HG02840 (cell line): ENCODE data around the gene ELP2.
"Not testable (repeated sequence)": the region's sequence is repeated elsewhere in the genome, so short reads cannot be mapped to it uniquely, and the experiment has no call there.

Experiments used
- ATAC-seq: cut with Tn5 transposase; IDR thresholded peaks from one replicate; pipeline ENCODE4 v1.9.1; 2021; ENCODE audit warnings: mild to moderate bottlenecking, moderate library complexity, moderate number of reproducible peaks; ENCODE audit not compliant: unreplicated experiment, low FRiP score

The ELP2 gene

GRCh38 chr18:36155851-36156757 lies 26.4 kb downstream of the ELP2 start:
- ATAC-seq: no peak

- ATAC-seq: no peak
Observed at GRCh38 chr18:36157441-36157840, 27.7 kb downstream of the ELP2 start.

- ATAC-seq: no peak
Observed at GRCh38 chr18:36158266-36158867, 28.7 kb downstream of the ELP2 start.

- ATAC-seq: no peak
Observed at GRCh38 chr18:36160959-36161371, 31.3 kb downstream of the ELP2 start.

- ATAC-seq: no peak
Observed at GRCh38 chr18:36162981-36163380, 33.3 kb downstream of the ELP2 start.

GRCh38 chr18:36167692-36168218 lies 38.1 kb downstream of the ELP2 start:
- no peak for ATAC-seq

- ATAC-seq: not testable (repeated sequence)
Observed at GRCh38 chr18:36168296-36168695, 38.6 kb downstream of the ELP2 start.

GRCh38 chr18:36169938-36170337 lies 40.2 kb downstream of the ELP2 start:
- no peak for ATAC-seq

- no peak for ATAC-seq
Observed at GRCh38 chr18:36175481-36175880, 45.8 kb downstream of the ELP2 start.

GRCh38 chr18:36176177-36176584 lies 46.5 kb downstream of the ELP2 start:
- ATAC-seq: no peak

GRCh38 chr18:36176711-36177110 lies 47.0 kb downstream of the ELP2 start:
- no peak for ATAC-seq

- ATAC-seq: no peak
Observed at GRCh38 chr18:36177913-36178312, 48.2 kb downstream of the ELP2 start.

- no peak for ATAC-seq
Observed at GRCh38 chr18:36179562-36180355, 50.1 kb downstream of the ELP2 start.

GRCh38 chr18:36181441-36181840 lies 51.7 kb downstream of the ELP2 start:
- ATAC-seq: no peak

- ATAC-seq: no peak
Observed at GRCh38 chr18:36181898-36182506, 52.3 kb downstream of the ELP2 start.

- no peak for ATAC-seq
Observed at GRCh38 chr18:36183033-36183432, 53.3 kb downstream of the ELP2 start.

- ATAC-seq: no peak
Observed at GRCh38 chr18:36183987-36184386, 54.3 kb downstream of the ELP2 start.

- no peak for ATAC-seq
Observed at GRCh38 chr18:36185157-36185556, 55.5 kb downstream of the ELP2 start.

- ATAC-seq: no peak
Observed at GRCh38 chr18:36185901-36186460, 56.3 kb downstream of the ELP2 start.
